ENCODE results near the gene DDX20.
A peak's percentile ranks its signal among the peaks of the same experiment; 100 is the strongest.

Gene DDX20

GRCh38 chr1:111750856-111751255 is 4.8 kb upstream of the DDX20 start:
- DNase-seq (ENCODE audit: low read depth) = no peak

GRCh38 chr1:111751906-111752575 is 3.7 kb upstream of the DDX20 start:
- DNase-seq (ENCODE audit: low read depth) = no peak

- DNase-seq (ENCODE audit: low read depth) = no peak
These were observed 744 bp upstream of the DDX20 start for GRCh38 chr1:111754984-111755330.

DNA sequence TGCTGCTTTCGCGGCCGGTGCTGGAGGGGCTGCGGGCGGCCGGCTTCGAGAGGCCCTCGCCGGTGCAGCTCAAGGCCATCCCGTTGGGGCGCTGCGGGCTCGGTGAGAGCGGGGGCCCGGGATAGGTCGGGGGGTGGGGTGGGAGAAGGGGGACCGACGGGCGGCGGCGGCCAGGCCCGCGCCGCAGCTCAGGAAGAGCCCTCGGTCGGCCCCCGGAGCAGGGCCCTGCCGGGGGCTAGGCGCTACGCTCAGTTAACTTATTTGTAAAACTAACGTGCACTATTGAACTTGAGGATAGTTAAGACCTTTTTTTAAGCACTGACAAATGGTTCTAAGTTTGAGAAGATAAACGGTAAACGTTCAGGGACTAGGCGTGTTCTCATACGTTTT is 418 bp downstream of the DDX20 start:
- DNase-seq (ENCODE audit: low read depth) = no peak

- no peak for DNase-seq (ENCODE audit: low read depth)
These were observed 2.7 kb downstream of the DDX20 start for GRCh38 chr1:111758373-111758772.

- no peak for DNase-seq (ENCODE audit: low read depth)
These were observed 6.0 kb downstream of the DDX20 start for GRCh38 chr1:111761717-111762116.

- no peak for DNase-seq (ENCODE audit: low read depth)
These were observed 6.6 kb downstream of the DDX20 start for GRCh38 chr1:111762332-111762731.

- DNase-seq (ENCODE audit: low read depth) = no peak
These were observed 12.3 kb downstream of the DDX20 start for GRCh38 chr1:111768023-111768422.

GRCh38 chr1:111768625-111769024 is 12.9 kb downstream of the DDX20 start:
- DNase-seq (ENCODE audit: low read depth) = no peak

DNA sequence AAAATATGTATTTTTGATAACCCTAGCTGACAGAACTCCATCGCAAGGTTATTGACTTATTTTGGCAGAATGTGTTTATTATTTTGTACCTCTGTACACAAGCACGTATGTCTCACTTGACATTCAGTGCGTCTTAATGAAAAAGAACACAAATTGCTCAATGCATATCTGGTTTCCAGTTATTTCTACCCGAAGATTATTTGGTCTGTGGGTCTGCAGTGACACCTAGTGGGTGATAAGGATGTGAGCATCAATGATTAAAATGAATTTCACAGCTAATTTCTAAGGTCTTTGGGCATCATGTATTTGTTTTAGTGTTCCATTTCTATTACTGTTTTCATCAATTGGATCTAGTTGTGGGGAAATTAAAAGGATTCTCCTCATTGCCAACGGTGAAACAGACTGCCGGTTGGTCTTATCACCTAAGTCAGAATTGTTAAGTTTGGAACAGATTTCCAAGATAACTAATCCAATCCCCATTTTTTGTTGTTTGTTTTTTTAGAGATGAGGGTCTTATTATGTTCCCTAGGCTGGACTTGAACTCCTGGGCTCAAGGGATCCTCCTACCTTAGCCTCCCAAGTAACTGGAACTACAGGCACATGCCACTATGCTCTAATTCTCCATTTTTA is 13.9 kb downstream of the DDX20 start:
- DNase-seq (ENCODE audit: low read depth) = peak; percentile 50

DNA sequence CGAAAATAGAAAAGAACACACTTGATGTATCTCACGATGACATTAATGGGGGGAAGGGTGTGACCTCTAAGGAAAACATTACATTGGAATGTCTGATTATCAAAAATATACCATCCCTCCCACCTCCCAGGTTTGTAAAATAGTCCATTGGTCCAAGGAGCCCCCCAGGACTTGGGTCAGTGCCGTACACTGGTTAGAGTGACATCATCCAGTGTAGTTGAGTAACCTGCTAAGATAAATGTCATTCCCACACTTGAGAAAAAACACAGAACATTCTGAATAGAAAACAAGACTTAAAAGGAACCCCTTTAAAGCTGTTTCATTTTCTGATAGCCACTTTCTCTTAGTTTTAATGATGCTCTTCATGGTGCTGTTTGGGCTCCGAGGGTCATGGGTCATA is 15.2 kb downstream of the DDX20 start:
- no peak for DNase-seq (ENCODE audit: low read depth)

GRCh38 chr1:111775966-111776365 is 20.3 kb downstream of the DDX20 start:
- no peak for DNase-seq (ENCODE audit: low read depth)

DNA sequence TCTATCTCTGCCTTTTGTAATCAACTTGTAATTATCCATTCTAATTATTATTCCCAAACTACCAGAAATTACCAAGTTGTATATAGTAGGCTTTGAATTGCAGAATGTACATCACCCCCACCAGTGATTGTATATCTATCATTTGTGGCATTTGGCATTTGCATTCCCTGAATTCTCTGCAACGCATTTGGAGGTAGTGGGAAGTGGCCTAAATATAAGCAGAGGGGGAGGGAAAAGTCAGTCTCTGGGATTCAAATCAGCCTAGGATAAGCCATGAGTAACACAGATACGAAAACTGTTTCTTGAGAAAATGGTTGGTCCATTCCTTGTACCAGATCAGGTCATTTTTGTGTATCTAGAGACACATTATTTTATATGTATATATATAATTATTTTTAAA is 20.7 kb downstream of the DDX20 start:
- DNase-seq (ENCODE audit: low read depth) = peak; percentile 51

- DNase-seq (ENCODE audit: low read depth) = no peak
These were observed 21.2 kb downstream of the DDX20 start for GRCh38 chr1:111776861-111777260.

DNA sequence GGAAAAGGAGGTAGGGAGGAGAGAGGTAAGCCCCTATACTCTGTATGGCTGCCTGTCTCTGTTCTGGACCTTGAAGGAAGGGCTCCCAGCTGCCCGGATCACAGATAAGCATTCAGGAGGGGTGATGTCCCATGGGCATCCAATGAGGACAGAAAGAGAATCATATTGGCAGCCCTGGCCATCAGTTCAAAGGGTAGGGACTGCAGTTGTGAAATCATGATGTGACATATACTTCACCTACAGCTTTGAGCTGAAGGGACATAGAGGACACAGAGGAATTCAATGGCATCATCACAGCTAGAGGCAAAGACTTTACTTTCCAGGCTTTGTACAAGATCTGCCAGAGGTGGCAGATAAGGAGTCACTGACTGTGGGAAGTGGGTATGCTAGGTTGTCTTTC is 21.6 kb downstream of the DDX20 start:
- no peak for DNase-seq (ENCODE audit: low read depth)

DNA sequence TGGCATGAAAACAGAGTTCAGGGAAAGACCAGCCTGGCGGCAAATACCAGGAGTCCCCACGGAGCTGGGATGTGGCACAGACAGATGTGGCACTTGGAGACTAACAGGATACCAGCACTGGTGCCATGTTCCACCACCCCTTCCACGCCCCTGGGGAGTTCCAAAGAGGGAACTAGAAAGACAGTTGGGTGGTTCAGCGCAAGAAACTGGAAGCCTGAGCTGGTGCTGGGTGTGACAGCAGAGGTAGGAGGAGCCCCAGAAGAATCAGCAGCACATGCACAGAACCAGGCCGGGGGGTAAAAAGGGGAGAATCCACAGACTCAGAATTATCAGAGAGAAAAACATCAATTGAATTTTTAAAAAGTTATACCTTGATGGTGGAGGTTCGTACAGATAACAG is 22.4 kb downstream of the DDX20 start:
- no peak for DNase-seq (ENCODE audit: low read depth)

- peak; percentile 87 for DNase-seq (ENCODE audit: low read depth)
These were observed 22.9 kb downstream of the DDX20 start for GRCh38 chr1:111778541-111779051.

GRCh38 chr1:111779546-111779945 is 23.8 kb downstream of the DDX20 start:
- DNase-seq (ENCODE audit: low read depth) = no peak

DNA sequence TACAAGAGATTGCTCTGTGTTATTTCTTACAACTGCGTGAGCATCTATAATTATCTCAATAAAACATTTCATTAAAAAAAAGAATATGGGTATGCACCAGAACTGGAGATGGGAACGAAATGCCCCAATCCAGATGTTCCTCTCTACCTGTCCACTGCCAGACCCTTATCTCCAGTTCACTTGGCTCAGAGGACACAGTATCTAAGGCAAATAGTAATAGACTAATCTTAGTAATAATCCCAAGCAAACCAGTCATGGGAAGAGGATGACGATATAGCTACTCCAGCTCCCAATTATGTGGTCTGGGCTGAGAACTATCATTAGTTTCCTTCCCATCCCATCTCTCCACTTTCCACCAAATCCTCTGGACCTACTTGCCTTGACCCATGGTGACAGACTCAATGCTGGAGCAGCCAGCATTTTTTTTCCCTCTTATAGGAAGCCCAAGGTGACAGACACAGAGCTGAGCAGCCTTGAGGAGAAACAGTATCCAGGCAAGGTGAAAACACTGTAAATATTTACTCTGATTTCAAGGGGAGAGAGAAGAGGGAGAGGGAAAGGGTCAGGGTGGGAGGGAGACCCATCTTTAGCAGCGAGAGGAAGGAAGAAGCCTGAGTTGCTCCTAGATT is 28.7 kb downstream of the DDX20 start:
- DNase-seq (ENCODE audit: low read depth) = no peak

DNA sequence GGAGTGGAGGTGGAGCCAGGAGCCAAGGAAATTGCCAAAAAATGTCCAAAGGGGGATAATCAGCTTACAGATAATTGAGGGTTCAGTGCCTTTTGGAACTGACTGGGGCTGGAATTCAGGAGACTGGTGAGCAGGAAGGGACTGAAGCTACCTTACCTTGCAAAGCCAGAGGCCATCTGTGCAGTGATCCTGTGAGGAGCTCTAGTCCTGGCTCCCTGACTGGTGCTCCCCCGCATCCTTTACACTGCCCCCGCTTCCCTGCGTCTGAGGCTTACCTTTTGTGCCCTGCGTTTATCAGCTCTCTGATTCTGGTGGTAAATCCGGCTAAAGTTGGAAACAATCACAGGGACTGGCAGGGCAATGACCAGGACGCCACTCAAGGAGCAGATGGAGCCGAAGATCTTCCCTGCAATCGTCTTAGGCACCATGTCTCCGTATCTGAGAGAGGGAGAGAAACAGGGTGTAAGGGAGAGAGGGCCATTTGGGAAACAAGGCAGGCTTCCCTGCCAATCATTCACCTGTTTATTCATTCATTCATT is 31.0 kb downstream of the DDX20 start:
- DNase-seq (ENCODE audit: low read depth) = no peak

GRCh38 chr1:111789142-111789541 is 33.4 kb downstream of the DDX20 start:
- DNase-seq (ENCODE audit: low read depth) = no peak

GRCh38 chr1:111789666-111790316 is 34.1 kb downstream of the DDX20 start:
- no peak for DNase-seq (ENCODE audit: low read depth)

DNA sequence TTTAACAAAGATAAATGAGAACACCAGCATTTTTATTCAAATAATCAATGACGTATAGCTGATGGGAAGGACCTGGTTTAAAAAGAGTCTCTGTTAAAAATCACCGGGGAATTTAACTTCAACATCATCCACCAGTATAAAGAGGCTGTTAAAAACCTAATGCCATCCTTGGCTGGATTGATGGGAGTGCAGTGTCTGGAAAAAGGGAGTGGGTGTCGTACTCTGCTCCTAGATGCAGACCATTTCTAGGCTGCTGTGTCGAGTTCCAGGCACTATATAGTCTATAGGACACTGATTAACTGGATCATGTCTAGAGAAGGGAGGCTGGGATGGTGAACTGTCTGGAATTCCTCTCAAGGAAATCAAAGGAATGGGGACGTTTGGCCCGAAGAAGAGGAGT is 36.1 kb downstream of the DDX20 start:
- no peak for DNase-seq (ENCODE audit: low read depth)
